HL-60 (cell line): ENCODE data around the gene ATF6B.

Experiments
- CTCF ChIP-seq: IDR thresholded peaks from one replicate; pipeline ENCODE4 v1.5.1; 2011; ENCODE audit warnings: low read length, control low read depth, inconsistent platforms; ENCODE audit not compliant: insufficient read depth
- POLR2AphosphoS5 ChIP-seq: IDR thresholded peaks from 2 replicates; pipeline ENCODE4 v1.6.1; 2012; ENCODE audit warnings: low read depth

DNA sequence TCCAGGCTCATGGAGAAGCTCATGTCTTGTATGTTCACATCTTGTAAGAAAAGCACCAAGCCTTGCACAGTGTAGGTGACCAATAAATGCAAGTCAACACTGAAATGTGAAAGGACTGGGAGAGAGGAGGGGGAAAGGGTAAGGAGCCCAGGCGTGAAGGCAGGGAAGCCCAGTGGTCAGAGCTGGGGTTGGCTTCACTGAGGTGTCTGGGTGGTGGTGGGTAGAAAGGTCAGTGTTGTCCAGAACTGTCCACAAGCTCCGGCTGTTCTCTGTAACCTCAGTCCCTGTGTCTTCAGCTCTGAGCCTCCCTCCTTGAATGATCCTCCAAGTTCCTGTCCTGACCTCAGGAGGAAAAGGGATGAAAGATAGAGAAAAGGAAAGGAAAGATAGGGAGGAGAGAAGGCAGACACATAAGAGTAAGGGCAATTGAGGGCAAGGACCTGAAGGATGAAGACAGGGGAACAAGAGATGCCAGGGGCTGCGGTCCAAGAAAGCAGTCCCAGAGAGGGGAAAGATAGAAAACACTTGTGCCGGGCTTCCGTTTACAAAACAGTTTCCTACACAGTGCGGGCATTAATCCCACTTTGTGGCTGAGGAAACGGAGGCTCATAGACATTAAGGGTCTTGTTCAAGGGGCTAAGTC is 16.5 kb downstream of the ATF6B start:
- no peak for TF ChIP-seq CTCF
- no peak for TF ChIP-seq POLR2AphosphoS5
